AG09319 (cell line): ENCODE data around the gene CNNM2.

Source experiments
- DNase-seq: peaks from one replicate; pipeline ENCODE4 v3.0.0-alpha.2; 2010; ENCODE audit warnings: low read depth; ENCODE audit errors: extremely low read depth
- CTCF ChIP-seq: IDR thresholded peaks from 2 replicates; pipeline ENCODE4 v1.5.1; 2011; ENCODE audit warnings: low read depth, mild to moderate bottlenecking, inconsistent platforms, low read length, moderate library complexity

CNNM2 gene

DNA sequence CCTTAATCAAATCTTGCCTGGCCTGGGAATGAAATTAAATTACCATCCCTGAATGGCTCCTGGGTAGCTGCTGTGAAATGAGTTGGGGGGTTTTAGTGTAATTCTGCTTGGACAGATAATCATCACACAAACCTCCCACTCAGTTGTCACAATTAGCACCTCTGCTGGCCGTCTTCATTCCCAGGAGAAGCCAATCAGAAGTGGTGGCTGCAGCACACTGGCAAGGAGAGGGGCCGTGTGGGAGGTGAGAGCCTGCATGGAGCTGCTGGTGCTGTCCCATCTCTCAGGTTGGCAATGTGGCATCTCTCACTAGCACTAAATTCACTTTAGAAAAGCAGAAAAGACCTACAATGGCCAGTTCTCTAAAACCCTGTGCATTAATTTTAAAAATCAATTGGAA is 182.5 kb downstream of the CNNM2 start:
- no peak for DNase-seq
- TF ChIP-seq CTCF, result no peak

- no peak for DNase-seq
- no peak for TF ChIP-seq CTCF
Observed at GRCh38 chr10:103102195-103102594, 184.1 kb downstream of the CNNM2 start.

DNA sequence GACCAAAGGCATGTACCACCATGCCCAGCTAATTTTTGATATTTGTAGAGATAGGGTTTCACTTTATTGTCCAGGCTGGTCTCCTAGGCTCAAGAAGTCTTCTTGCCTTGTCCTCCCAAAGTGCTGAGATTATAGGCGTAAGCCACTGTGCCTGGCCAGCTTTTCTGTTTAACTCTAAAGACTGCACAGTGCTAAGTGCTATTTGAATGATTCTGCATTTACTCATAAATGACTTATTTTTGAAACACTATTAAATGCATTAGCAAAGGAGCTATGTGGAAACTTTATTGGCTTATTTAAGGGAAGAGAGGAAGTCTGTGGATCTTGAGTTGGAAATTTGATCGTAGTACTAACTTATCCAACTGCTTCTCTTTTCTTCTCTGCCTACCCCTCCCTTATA is 185.9 kb downstream of the CNNM2 start:
- no peak for TF ChIP-seq CTCF
- no peak for DNase-seq

- DNase-seq, result no peak
- no peak for TF ChIP-seq CTCF
Observed at GRCh38 chr10:103104721-103105120, 186.6 kb downstream of the CNNM2 start.

DNA sequence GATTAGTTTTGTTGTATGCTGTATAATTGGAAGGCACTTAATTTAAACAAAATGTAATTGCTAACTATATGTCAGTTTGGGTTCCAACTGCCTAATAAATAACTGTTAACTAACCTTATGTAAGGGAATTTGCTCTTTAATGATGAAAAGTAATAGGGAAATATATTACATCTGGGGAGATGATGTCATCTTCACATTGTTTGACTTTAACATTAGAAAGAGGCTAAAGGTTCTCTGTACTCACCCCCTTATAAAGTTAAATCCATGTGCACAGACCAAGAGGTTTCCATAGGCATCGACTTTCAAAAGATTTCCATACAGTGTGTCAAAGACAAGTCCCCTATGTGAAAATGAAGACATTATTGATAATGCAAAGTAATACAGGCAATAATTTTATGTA is 187.4 kb downstream of the CNNM2 start:
- no peak for DNase-seq
- TF ChIP-seq CTCF, result no peak

DNA sequence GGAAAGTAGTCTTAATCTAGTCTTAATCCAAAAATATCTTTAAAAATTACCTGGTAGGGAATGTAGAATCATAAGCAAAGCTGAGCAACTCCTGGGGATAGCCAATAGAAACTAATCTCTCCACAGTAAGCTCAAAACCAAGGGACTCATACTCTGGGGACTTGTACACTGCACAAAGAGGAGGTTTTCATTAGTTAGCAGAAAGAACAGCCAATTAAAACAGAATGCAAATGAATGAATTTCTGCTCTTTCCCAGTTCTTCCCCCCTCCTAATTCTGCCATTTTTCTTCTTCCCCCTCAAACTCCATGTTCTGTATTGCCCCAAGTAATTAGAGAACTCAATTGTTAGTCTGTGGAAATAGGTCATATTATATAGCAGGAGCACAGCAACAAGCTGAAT is 188.4 kb downstream of the CNNM2 start:
- no peak for DNase-seq
- TF ChIP-seq CTCF, result no peak

DNA sequence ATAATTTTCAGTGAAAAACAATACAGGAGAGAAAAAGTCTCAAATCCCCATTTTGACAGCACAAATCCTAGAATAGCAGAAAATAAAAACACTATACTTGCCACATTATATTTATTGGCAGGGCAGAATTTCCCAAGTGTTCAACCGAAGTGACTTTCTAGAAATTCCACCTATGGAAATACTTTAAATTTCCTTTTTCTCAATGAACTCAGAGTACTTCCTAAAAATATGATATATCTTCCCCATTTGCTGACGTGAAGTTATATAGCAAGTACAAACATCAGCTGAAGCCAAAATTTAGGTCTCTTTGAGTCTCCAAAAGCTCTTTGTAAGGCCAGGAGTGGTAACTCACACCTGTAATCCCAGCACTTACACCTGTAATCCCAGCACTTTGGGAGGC is 191.7 kb downstream of the CNNM2 start:
- no peak for DNase-seq
- no peak for TF ChIP-seq CTCF
